PC-9 (cell line): Measurements from ENCODE around the gene AP2B1. TPM values are rescaled to one million over a fixed set of nuclear protein-coding genes. Genes with fewer than 3 reads are reported as not detected.

Experiments used
- BruUV-seq: library from RNA; stranded (reverse); fragments of 400-500 nt; replicated peaks from 2 replicates; lab custom pipeline; 2021; lab: Mats Ljungman, UMichigan
- CTCF ChIA-PET: fragments of 300-600 bp; sonication (Branson Sonifier 250); formaldehyde crosslinking; loops from one replicate; lab custom pipeline; 2022; ENCODE audit warnings: antibody characterized with exemption; lab: Charles Lee
- POLR2A ChIA-PET: fragments of 300-600 bp; sonication (Branson Sonifier 250); formaldehyde crosslinking; loops from one replicate; lab custom pipeline; 2022; ENCODE audit warnings: antibody characterized with exemption; ENCODE audit not compliant: unreplicated experiment; lab: Charles Lee
- DNase-seq, 2 experiments: peaks; one replicate each; pipeline versions ENCODE4 v3.0.0 to v3.0.0-alpha.2; 2015 to 2022; ENCODE audit warnings: mixed read lengths in 1 of 2
- H2AFZ ChIP-seq: fragments of 200-600 bp; sonication (generic); 2 replicates; pipeline ENCODE4 v1.8.1; 2017; ENCODE audit warnings: antibody characterized with exemption
- H3F3A ChIP-seq: fragments of 200-600 bp; sonication (generic); 2 replicates; pipeline ENCODE4 v1.8.1; 2017; ENCODE audit warnings: antibody characterized with exemption, mild to moderate bottlenecking, low read depth; ENCODE audit not compliant: insufficient read depth
- H3K27ac ChIP-seq: fragments of 200-600 bp; sonication (generic); 2 replicates; pipeline ENCODE4 v1.6.1; 2016; ENCODE audit warnings: mixed run types
- H3K27me3 ChIP-seq: fragments of 200-600 bp; sonication (generic); 2 replicates; pipeline ENCODE4 v1.6.1; 2016; ENCODE audit warnings: low read depth, mixed run types; ENCODE audit not compliant: insufficient read depth
- H3K36me3 ChIP-seq: fragments of 200-600 bp; sonication (generic); 2 replicates; pipeline ENCODE4 v1.6.1; 2016; ENCODE audit warnings: low read depth, mixed run types
- H3K4me1 ChIP-seq: fragments of 200-600 bp; sonication (generic); replicated peaks from 2 replicates; pipeline ENCODE4 v1.6.1; 2016; ENCODE audit warnings: mixed run types; ENCODE audit not compliant: insufficient read depth
- H3K4me2 ChIP-seq: fragments of 200-600 bp; sonication (generic); 2 replicates; pipeline ENCODE4 v1.6.1; 2017; ENCODE audit warnings: mixed run types
- H3K4me3 ChIP-seq: fragments of 200-600 bp; sonication (generic); 2 replicates; pipeline ENCODE4 v1.6.1; 2016; ENCODE audit warnings: mixed run types
- H3K79me2 ChIP-seq: fragments of 200-600 bp; sonication (generic); 2 replicates; pipeline ENCODE4 v1.6.1; 2017; ENCODE audit warnings: low read depth, mixed run types
- H3K9me2 ChIP-seq: fragments of 200-600 bp; sonication (generic); 2 replicates; pipeline ENCODE4 v1.8.1; 2017; ENCODE audit warnings: mild to moderate bottlenecking; ENCODE audit not compliant: insufficient read depth
- H3K9me3 ChIP-seq: fragments of 200-600 bp; sonication (generic); 2 replicates; pipeline ENCODE4 v1.8.1; 2016; ENCODE audit warnings: low read depth; ENCODE audit not compliant: insufficient read depth
- H4K20me1 ChIP-seq: fragments of 200-600 bp; sonication (generic); 2 replicates; pipeline ENCODE4 v1.8.1; 2017; ENCODE audit not compliant: insufficient read depth
- EZH2 ChIP-seq: fragments of 200-600 bp; sonication (generic); IDR thresholded peaks from 2 replicates; pipeline ENCODE4 v1.8.0; 2017; ENCODE audit warnings: antibody characterized with exemption, low read depth
- intact Hi-C: fragments of 100-400 bp; cut with micrococcal nuclease; formaldehyde crosslinking; loops from one replicate; pipeline ENCODE4 v1.10.0; 2022; ENCODE audit not compliant: unreplicated experiment
- total RNA-seq: library from RNA; stranded (reverse); gene quantifications from 2 replicates; pipeline ENCODE4 v1.2.3, GENCODE V29; 2021
- TF ChIP-seq, protein P1 (sequence below): fragments of 200-600 bp; sonication (generic); conservative IDR thresholded peaks from 2 replicates; pipeline ENCODE4 v1.6.1; 2017; ENCODE audit warnings: mixed run types, antibody characterized with exemption, mild to moderate bottlenecking, moderate library complexity

The AP2B1 gene
- total RNA-seq, 1 experiment from 2014 or later = 186 TPM

DNA sequence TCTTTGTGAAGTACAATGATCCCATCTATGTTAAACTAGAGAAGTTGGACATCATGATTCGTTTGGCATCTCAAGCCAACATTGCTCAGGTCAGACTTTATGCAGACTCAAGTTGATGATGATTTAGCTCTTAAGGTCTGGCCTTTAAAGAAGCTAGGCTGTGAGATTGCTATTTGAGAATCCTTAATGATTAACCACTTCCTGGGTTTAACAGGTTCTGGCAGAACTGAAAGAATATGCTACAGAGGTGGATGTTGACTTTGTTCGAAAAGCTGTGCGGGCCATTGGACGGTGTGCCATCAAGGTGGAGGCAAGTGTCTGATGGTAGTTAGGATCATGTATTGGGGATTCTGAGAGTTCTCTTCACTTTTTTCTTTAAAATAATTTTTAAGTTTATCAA is 40.3 kb downstream of the AP2B1 start:
- no peaks in the 10 kb centered on the region for H3K79me2 ChIP-seq
- H3K4me3 ChIP-seq = no peak overlapping the region
- intact Hi-C loops = no loop called here
- H3K4me2 ChIP-seq = no peak overlapping the region
- no peak for DNase-seq
- no peaks in the 10 kb centered on the region for H3K27me3 ChIP-seq
- no peaks in the 10 kb centered on the region for H3K9me3 ChIP-seq
- H3K27ac ChIP-seq = no peak overlapping the region
- H3K9me2 ChIP-seq = no peaks in the 10 kb centered on the region
- TF ChIP-seq, protein P1, sequence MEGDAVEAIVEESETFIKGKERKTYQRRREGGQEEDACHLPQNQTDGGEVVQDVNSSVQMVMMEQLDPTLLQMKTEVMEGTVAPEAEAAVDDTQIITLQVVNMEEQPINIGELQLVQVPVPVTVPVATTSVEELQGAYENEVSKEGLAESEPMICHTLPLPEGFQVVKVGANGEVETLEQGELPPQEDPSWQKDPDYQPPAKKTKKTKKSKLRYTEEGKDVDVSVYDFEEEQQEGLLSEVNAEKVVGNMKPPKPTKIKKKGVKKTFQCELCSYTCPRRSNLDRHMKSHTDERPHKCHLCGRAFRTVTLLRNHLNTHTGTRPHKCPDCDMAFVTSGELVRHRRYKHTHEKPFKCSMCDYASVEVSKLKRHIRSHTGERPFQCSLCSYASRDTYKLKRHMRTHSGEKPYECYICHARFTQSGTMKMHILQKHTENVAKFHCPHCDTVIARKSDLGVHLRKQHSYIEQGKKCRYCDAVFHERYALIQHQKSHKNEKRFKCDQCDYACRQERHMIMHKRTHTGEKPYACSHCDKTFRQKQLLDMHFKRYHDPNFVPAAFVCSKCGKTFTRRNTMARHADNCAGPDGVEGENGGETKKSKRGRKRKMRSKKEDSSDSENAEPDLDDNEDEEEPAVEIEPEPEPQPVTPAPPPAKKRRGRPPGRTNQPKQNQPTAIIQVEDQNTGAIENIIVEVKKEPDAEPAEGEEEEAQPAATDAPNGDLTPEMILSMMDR = no peak
- no peak for TF ChIP-seq EZH2
- POLR2A ChIA-PET = no interaction called here
- peaks cover 4% of the 10 kb centered on the region; the same call in 1 of the 2 replicates for H3K36me3 ChIP-seq
- no TSS peak for BruUV-seq
- no peak overlapping the region for H2AFZ ChIP-seq
- H3K4me1 ChIP-seq = no peaks in the 10 kb centered on the region
- H3F3A ChIP-seq = no peaks in the 10 kb centered on the region; the same call in 1 of the 2 replicates
- CTCF ChIA-PET = no interaction called here
- no peaks in the 10 kb centered on the region for H4K20me1 ChIP-seq

DNA sequence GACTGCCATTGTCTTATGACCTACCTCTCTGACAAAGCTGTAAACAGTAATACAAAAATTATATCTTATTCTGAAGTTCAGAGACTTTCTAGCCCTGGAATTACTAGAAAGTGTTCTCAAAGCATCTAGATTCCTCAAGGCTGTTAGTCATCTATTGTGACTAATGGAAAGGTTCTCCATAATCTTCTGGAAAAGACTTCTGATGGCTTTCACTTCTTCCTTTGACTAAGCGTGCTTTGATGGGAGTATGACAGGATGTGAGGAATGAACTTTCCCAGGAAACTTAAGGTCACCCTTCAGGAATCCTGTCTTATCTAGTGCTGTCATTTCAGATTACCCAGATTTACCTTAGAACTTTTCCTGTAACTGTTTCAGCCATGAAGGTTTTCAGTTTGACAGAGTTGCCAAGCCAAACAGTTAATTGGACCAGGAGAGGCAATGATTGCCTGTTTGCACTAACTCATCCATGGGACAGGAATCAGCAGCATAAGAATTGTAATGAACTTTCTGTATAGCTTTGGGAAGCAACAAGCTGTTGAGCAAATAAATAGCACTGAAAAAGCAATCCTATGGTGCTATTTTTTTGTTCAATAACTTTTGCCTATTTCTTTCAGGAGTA is 43.5 kb downstream of the AP2B1 start:
- Histone ChIP-seq H3K36me3 (peaks cover 17% of the 10 kb centered on the region; the same call in 1 of the 2 replicates), H3K9me2 (no peaks in the 10 kb centered on the region), H2AFZ (no peak overlapping the region), H3K4me2 (no peak overlapping the region), H3K79me2 (no peaks in the 10 kb centered on the region), H3K27ac (no peak overlapping the region), H3K27me3 (no peaks in the 10 kb centered on the region), H3K4me3 (no peak overlapping the region), H3K4me1 (no peaks in the 10 kb centered on the region), H3F3A (no peaks in the 10 kb centered on the region; the same call in 1 of the 2 replicates), H4K20me1 (no peaks in the 10 kb centered on the region), H3K9me3 (no peaks in the 10 kb centered on the region)
- POLR2A ChIA-PET = no interaction called here
- TF ChIP-seq, protein P1 = no peak
- no peak for TF ChIP-seq EZH2
- intact Hi-C loops = no loop called here
- CTCF ChIA-PET = interaction anchor here (0.6 kb wide), 1 partner anchor 29 kb away, joined by 5 read pairs; no protein-coding TSS in a partner anchor
- no peak for DNase-seq
- BruUV-seq = no TSS peak

DNA sequence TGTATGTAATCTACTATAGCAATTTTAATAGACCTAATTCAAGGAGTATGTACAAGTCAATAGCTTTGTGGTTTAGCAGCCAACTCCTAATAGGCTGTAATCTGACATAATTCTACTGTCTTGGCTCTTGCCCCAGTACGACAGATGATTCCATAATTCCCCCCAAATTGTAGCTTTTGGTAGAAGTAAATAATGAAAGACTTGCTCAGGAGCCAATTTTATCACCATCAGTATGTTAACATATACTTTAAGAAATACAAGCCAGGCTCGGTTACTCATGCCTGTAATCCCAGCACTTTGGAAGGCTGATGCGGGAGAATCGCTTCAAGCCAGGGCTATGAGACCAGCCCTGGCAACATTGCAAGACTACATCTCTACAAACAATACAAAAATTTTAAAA is 53.9 kb downstream of the AP2B1 start:
- Histone ChIP-seq H3K9me2 (no peaks in the 10 kb centered on the region), H2AFZ (no peak overlapping the region), H3K4me2 (no peak overlapping the region), H3K9me3 (no peaks in the 10 kb centered on the region), H3K27me3 (no peaks in the 10 kb centered on the region), H3K4me1 (no peaks in the 10 kb centered on the region), H3K27ac (no peak overlapping the region), H4K20me1 (0 out of 2 replicates have a peak, but pooled peaks cover 5% of the 10 kb centered on the region), H3K79me2 (no peaks in the 10 kb centered on the region), H3K4me3 (no peak overlapping the region), H3F3A (0 out of 2 replicates have a peak, but pooled peaks cover 4% of the 10 kb centered on the region), H3K36me3 (peaks cover 8% of the 10 kb centered on the region; the same call in 1 of the 2 replicates)
- no peak for DNase-seq
- BruUV-seq = no TSS peak
- intact Hi-C loops = loop anchor here (5.0 kb wide), 1 partner anchor 39 kb away; no protein-coding TSS in a partner anchor
- POLR2A ChIA-PET = no interaction called here
- TF ChIP-seq, protein P1 = no peak
- no peak for TF ChIP-seq EZH2
- CTCF ChIA-PET = no interaction called here
